GM23248 (cell line): ENCODE results near the gene OLFM1. TPM values are rescaled to one million over a fixed set of nuclear protein-coding genes. Genes with fewer than 3 reads are reported as not detected.

ENCODE experiments used
- DNase-seq: peaks from one replicate; pipeline ENCODE4 v3.0.0-alpha.2; 2015
- H2AFZ ChIP-seq: fragments of 200-600 bp; sonication (generic); 2 replicates; pipeline ENCODE4 v1.6.1; 2016; ENCODE audit warnings: antibody characterized with exemption
- H3F3A ChIP-seq: fragments of 200-600 bp; sonication (generic); 2 replicates; pipeline ENCODE4 v1.6.1; 2016; ENCODE audit warnings: mild to moderate bottlenecking, antibody characterized with exemption, mixed run types; ENCODE audit not compliant: insufficient read depth
- H3K27ac ChIP-seq: fragments of 200-600 bp; sonication (generic); 2 replicates; pipeline ENCODE4 v1.5.1; 2016; ENCODE audit warnings: mild to moderate bottlenecking
- H3K27me3 ChIP-seq: fragments of 200-600 bp; sonication (generic); replicated peaks from 2 replicates; pipeline ENCODE4 v1.6.1; 2016; ENCODE audit warnings: mild to moderate bottlenecking; ENCODE audit not compliant: insufficient read depth
- H3K36me3 ChIP-seq: fragments of 200-600 bp; sonication (generic); 2 replicates; pipeline ENCODE4 v1.6.1; 2016; ENCODE audit warnings: low read depth, mild to moderate bottlenecking
- H3K4me1 ChIP-seq: fragments of 200-600 bp; sonication (generic); 2 replicates; pipeline ENCODE4 v1.6.1; 2016; ENCODE audit warnings: mild to moderate bottlenecking; ENCODE audit not compliant: insufficient read depth
- H3K4me2 ChIP-seq: fragments of 200-600 bp; sonication (generic); one replicate; pipeline ENCODE4 v1.6.1; 2016; ENCODE audit warnings: mild to moderate bottlenecking; ENCODE audit not compliant: unreplicated experiment
- H3K4me3 ChIP-seq: fragments of 200-600 bp; sonication (generic); 2 replicates; pipeline ENCODE4 v1.5.1; 2016; ENCODE audit warnings: mild to moderate bottlenecking
- H3K79me2 ChIP-seq: fragments of 200-600 bp; sonication (generic); 2 replicates; pipeline ENCODE4 v1.6.1; 2016; ENCODE audit warnings: mild to moderate bottlenecking; ENCODE audit not compliant: insufficient read depth
- H3K9ac ChIP-seq: fragments of 200-600 bp; sonication (generic); 2 replicates; pipeline ENCODE4 v1.6.1; 2016; ENCODE audit warnings: mild to moderate bottlenecking
- H3K9me2 ChIP-seq: fragments of 200-600 bp; sonication (generic); 2 replicates; pipeline ENCODE4 v1.6.1; 2016; ENCODE audit warnings: mixed run types, mild to moderate bottlenecking, moderate library complexity; ENCODE audit not compliant: insufficient read depth
- H3K9me3 ChIP-seq: fragments of 200-600 bp; sonication (generic); one replicate; pipeline ENCODE4 v1.6.1; 2017; ENCODE audit warnings: low read depth
- H4K20me1 ChIP-seq: fragments of 200-600 bp; sonication (generic); 2 replicates; pipeline ENCODE4 v1.6.0; 2016; ENCODE audit not compliant: insufficient read depth
- EZH2 ChIP-seq: fragments of 200-600 bp; sonication (generic); IDR thresholded peaks from 2 replicates; pipeline ENCODE4 v1.6.1; 2018; ENCODE audit warnings: antibody characterized with exemption, mild to moderate bottlenecking; ENCODE audit not compliant: insufficient read depth, poor library complexity, severe bottlenecking
- EZH2phosphoT487 ChIP-seq: fragments of 200-600 bp; sonication (generic); IDR thresholded peaks from 2 replicates; pipeline ENCODE4 v1.6.1; 2018; ENCODE audit warnings: antibody characterized with exemption, moderate library complexity, mild to moderate bottlenecking, low read depth; ENCODE audit not compliant: insufficient read depth
- WGBS, 2 experiments: methylation state at CpG; one replicate each; pipeline ENCODE4 v1.1.6; 2015 to 2017; ENCODE audit warnings: low lambda C conversion rate in 2 of 2, low coverage in 1 of 2; ENCODE audit errors: missing lambda C conversion rate in 2 of 2; 5-methylcytosine and 5-hydroxymethylcytosine counted together
- in situ Hi-C: fragments of 300-500 bp; cut with MboI; formaldehyde crosslinking; loops from 2 replicates; pipeline ENCODE4 v1.15.0; 2020
- polyA plus RNA-seq: library from polyadenylated mRNA; unstranded; fragments of >200 nt; fragmentation: Nextera tagmentation; extraction: Ambion mirVana; gene quantifications from 2 replicates; pipeline ENCODE4 v1.2.1, GENCODE V29; 2016
- total RNA-seq: library from RNA; depleted of rRNA; stranded (reverse); fragments of >200 nt; shearing (Covaris generic); gene quantifications from 2 replicates; pipeline ENCODE4 v1.2.3, GENCODE V29; 2014

Gene OLFM1
- total and polyA plus RNA-seq, 2 experiments from 2014 or later = 17.0 to 31.4 TPM

GRCh38 chr9:135165003-135165711 lies 77.7 kb downstream of the OLFM1 start:
- Histone ChIP-seq H3K4me1 (no peaks in the 10 kb centered on the region), H2AFZ (no peak overlapping the region), H3F3A (no peaks in the 10 kb centered on the region), H3K9ac (no peak overlapping the region), H3K4me3 (no peak overlapping the region), H3K9me3 (no peaks in the 10 kb centered on the region), H3K36me3 (no peaks in the 10 kb centered on the region), H3K27ac (no peak overlapping the region), H3K4me2 (no peak overlapping the region), H3K9me2 (no peaks in the 10 kb centered on the region), H3K27me3 (peaks cover 15% of the 10 kb centered on the region), H3K79me2 (no peaks in the 10 kb centered on the region), H4K20me1 (no peaks in the 10 kb centered on the region)
- in situ Hi-C loops = no loop called here
- TF ChIP-seq EZH2phosphoT487 (no peak), EZH2 (no peak)
- 32% methylated on average over 18 of the region's 18 CpGs for WGBS, 2 experiments
- DNase-seq = no peak

- in situ Hi-C loops = no loop called here
- WGBS, 2 experiments = 56 to 57% methylated on average over 24 to 25 of the region's 25 CpGs
- no peaks in the 10 kb centered on the region for H3K9me2 ChIP-seq
- no peak overlapping the region for H3K27ac ChIP-seq
- no peaks in the 10 kb centered on the region for H3K4me1 ChIP-seq
- no peak overlapping the region for H2AFZ ChIP-seq
- no peaks in the 10 kb centered on the region for H3F3A ChIP-seq
- no peak for TF ChIP-seq EZH2phosphoT487
- no peak for TF ChIP-seq EZH2
- no peak overlapping the region for H3K4me2 ChIP-seq
- no peaks in the 10 kb centered on the region for H3K79me2 ChIP-seq
- H3K27me3 ChIP-seq = peaks cover 11% of the 10 kb centered on the region
- no peak overlapping the region for H3K4me3 ChIP-seq
- H3K9ac ChIP-seq = no peak overlapping the region
- no peaks in the 10 kb centered on the region for H4K20me1 ChIP-seq
- no peaks in the 10 kb centered on the region for H3K9me3 ChIP-seq
- DNase-seq = no peak
- H3K36me3 ChIP-seq = no peaks in the 10 kb centered on the region
Observed at GRCh38 chr9:135165756-135166519, 78.5 kb downstream of the OLFM1 start.

- no peak overlapping the region for H2AFZ ChIP-seq
- no peaks in the 10 kb centered on the region for H3K79me2 ChIP-seq
- no peak overlapping the region for H3K27ac ChIP-seq
- no peak overlapping the region for H3K4me3 ChIP-seq
- no peaks in the 10 kb centered on the region for H3K9me3 ChIP-seq
- H3K4me1 ChIP-seq = no peaks in the 10 kb centered on the region
- 49 to 51% methylated on average over 14 of the region's 14 CpGs for WGBS, 2 experiments
- DNase-seq = no peak
- no peak overlapping the region for H3K4me2 ChIP-seq
- H3K9ac ChIP-seq = no peak overlapping the region
- no peaks in the 10 kb centered on the region for H4K20me1 ChIP-seq
- no peaks in the 10 kb centered on the region for H3F3A ChIP-seq
- in situ Hi-C loops = no loop called here
- H3K36me3 ChIP-seq = no peaks in the 10 kb centered on the region
- H3K27me3 ChIP-seq = peaks cover 6% of the 10 kb centered on the region; the same call in 1 of the 2 replicates
- H3K9me2 ChIP-seq = no peaks in the 10 kb centered on the region
- TF ChIP-seq EZH2phosphoT487 = no peak
- TF ChIP-seq EZH2 = no peak
Observed at GRCh38 chr9:135166565-135166964, 79.1 kb downstream of the OLFM1 start.

- Histone ChIP-seq H3K4me3 (no peak overlapping the region), H3K9me2 (no peaks in the 10 kb centered on the region), H3K79me2 (no peaks in the 10 kb centered on the region), H3K9ac (no peak overlapping the region), H3K27ac (no peak overlapping the region), H3F3A (no peaks in the 10 kb centered on the region), H3K4me2 (no peak overlapping the region), H3K36me3 (no peaks in the 10 kb centered on the region), H4K20me1 (no peaks in the 10 kb centered on the region), H2AFZ (no peak overlapping the region), H3K4me1 (no peaks in the 10 kb centered on the region), H3K27me3 (peaks cover 6% of the 10 kb centered on the region; the same call in 1 of the 2 replicates), H3K9me3 (no peaks in the 10 kb centered on the region)
- in situ Hi-C loops = no loop called here
- TF ChIP-seq EZH2 = no peak
- no peak for TF ChIP-seq EZH2phosphoT487
- 44 to 50% methylated on average over 12 of the region's 12 CpGs for WGBS, 2 experiments
- DNase-seq = no peak
Observed at GRCh38 chr9:135167356-135167755, 79.9 kb downstream of the OLFM1 start.
